PFSK-1 (cell line): ENCODE data around the gene SYTL5.

Source experiments
- FOXP2 ChIP-seq: optimal IDR thresholded peaks from 2 replicates; pipeline ENCODE3; 2011; ENCODE audit warnings: borderline replicate concordance, control low read depth, inconsistent platforms; ENCODE audit not compliant: insufficient read depth; ENCODE audit errors: extremely low read length, extremely low read depth
- POLR2AphosphoS5 ChIP-seq: IDR thresholded peaks from 2 replicates; pipeline ENCODE4 v1.6.1; 2012; ENCODE audit warnings: low read depth, mild to moderate bottlenecking, control low read depth, low read length, moderate library complexity
- SIN3A ChIP-seq: IDR thresholded peaks from 2 replicates; pipeline ENCODE4 v1.6.1; 2012; ENCODE audit warnings: mild to moderate bottlenecking, low read length, moderate library complexity, borderline replicate concordance; ENCODE audit not compliant: insufficient read depth
- TAF1 ChIP-seq: IDR thresholded peaks from 2 replicates; pipeline ENCODE4 v1.6.1; 2012; ENCODE audit warnings: low read length, control low read depth, borderline replicate concordance; ENCODE audit not compliant: insufficient read depth
- TF ChIP-seq, protein P1 (sequence below), 2 experiments: IDR thresholded peaks; 2 replicates each; pipeline versions ENCODE4 v1.6.1 to v1.8.0; 2011 to 2012; ENCODE audit warnings: low read depth in 2 of 2, low read length in 2 of 2, control low read depth in 1 of 2, inconsistent platforms in 1 of 2, mild to moderate bottlenecking in 1 of 2, moderate library complexity in 1 of 2; ENCODE audit not compliant: insufficient read depth in 1 of 2

The SYTL5 gene

GRCh38 chrX:38170556-38170955 lies 164.2 kb downstream of the SYTL5 start:
- TF ChIP-seq SIN3A (no peak), TAF1 (no peak), POLR2AphosphoS5 (no peak), FOXP2 (no peak)
- TF ChIP-seq, protein P1, sequence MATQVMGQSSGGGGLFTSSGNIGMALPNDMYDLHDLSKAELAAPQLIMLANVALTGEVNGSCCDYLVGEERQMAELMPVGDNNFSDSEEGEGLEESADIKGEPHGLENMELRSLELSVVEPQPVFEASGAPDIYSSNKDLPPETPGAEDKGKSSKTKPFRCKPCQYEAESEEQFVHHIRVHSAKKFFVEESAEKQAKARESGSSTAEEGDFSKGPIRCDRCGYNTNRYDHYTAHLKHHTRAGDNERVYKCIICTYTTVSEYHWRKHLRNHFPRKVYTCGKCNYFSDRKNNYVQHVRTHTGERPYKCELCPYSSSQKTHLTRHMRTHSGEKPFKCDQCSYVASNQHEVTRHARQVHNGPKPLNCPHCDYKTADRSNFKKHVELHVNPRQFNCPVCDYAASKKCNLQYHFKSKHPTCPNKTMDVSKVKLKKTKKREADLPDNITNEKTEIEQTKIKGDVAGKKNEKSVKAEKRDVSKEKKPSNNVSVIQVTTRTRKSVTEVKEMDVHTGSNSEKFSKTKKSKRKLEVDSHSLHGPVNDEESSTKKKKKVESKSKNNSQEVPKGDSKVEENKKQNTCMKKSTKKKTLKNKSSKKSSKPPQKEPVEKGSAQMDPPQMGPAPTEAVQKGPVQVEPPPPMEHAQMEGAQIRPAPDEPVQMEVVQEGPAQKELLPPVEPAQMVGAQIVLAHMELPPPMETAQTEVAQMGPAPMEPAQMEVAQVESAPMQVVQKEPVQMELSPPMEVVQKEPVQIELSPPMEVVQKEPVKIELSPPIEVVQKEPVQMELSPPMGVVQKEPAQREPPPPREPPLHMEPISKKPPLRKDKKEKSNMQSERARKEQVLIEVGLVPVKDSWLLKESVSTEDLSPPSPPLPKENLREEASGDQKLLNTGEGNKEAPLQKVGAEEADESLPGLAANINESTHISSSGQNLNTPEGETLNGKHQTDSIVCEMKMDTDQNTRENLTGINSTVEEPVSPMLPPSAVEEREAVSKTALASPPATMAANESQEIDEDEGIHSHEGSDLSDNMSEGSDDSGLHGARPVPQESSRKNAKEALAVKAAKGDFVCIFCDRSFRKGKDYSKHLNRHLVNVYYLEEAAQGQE (IDR thresholded peaks at IDR 0.05; ENCODE audit: insufficient read depth in 1 of 2, low read depth in 2 of 2, low read length in 2 of 2): no peak

DNA sequence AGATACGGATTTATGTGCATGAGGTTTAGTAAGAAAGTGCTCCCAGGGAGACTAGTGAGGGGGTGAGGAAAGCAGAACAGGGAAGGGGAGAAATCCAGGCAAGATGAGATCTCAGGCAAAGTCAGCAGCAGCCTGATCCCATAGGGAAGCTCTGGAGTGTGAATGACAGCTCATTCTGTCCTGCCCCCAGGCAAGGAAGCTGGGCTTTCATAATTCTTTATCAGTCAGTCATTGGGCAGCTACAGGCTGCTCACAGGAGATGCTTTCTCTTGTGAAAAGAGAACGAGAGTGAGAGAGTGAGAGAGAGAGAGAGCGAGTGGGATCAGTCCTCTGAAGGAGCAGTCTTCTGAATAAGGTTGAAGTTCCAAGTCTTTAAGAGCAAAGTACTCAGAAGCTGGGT lies 166.2 kb downstream of the SYTL5 start:
- TF ChIP-seq FOXP2 (no peak), SIN3A (no peak), POLR2AphosphoS5 (no peak), TAF1 (no peak)
- TF ChIP-seq, protein P1 (IDR thresholded peaks at IDR 0.05; ENCODE audit: insufficient read depth in 1 of 2, low read depth in 2 of 2, low read length in 2 of 2): no peak

DNA sequence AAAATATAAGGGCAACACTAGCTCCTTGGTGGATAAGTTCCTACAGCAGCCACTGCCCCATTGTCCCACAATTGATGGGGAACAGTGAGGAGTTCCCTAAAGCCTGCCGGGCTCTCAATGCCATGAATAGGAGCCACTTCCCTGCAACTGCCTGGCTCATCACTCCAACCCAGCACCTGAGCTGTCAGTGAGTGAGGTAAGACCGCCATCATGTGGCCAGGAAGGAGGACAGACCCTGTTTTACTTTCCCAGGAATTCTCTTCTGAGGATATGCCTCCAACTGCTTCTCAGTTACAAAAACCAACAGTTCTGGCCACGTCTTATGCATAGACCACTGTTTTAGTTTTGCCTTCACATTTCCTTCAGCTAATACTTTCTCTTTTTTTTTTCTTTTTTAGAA lies 168.8 kb downstream of the SYTL5 start:
- TF ChIP-seq SIN3A (no peak), POLR2AphosphoS5 (no peak)

DNA sequence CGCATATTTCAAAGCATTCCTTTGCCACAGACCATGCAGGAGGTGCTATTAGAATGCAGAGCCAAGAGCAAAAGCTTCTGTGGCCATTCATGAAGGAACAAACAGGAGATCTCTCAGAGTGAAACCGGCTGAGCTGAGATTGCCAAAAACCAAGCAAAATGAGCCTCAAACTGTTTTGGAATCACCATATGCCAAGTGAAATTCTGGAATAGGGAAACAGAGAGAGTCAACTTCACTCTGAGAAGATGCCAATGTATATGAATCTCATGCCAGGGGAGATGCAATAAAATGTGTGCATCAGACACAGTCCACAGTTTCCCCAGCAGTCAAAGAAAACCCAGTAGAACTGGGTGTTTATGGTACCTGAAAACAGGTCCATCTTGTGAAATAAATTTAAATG lies 172.0 kb downstream of the SYTL5 start:
- TF ChIP-seq, protein P1 (IDR thresholded peaks at IDR 0.05; ENCODE audit: insufficient read depth in 1 of 2, low read depth in 2 of 2, low read length in 2 of 2): no peak
